SK-MEL-5 (cell line): ENCODE results near the gene CLCA1. TPM values are rescaled to one million over a fixed set of nuclear protein-coding genes. Genes with fewer than 3 reads are reported as not detected.
"Not testable (repeated sequence)": the region's sequence is repeated elsewhere in the genome, so short reads cannot be mapped to it uniquely, and the experiment has no call there.

Experiments used
- DNase-seq: peaks from one replicate; pipeline ENCODE4 v3.0.0-alpha.2; 2016; ENCODE audit warnings: low read depth, low spot score
- in situ Hi-C: cut with HindIII; loops from 2 replicates; pipeline ENCODE4 v1.10.0; 2016; ENCODE audit warnings: low sequenced_read_pairs, high pct_unique_total_duplicates, low pct_unique_long_range_greater_than_20kb
- total RNA-seq: library from RNA; depleted of rRNA; stranded (reverse); fragments of >200 nt; shearing (Covaris generic); gene quantifications from 2 replicates; pipeline ENCODE4 v1.2.3, GENCODE V29; 2014

Gene CLCA1
- total RNA-seq, 1 experiment from 2014 or later, result not detected

GRCh38 chr1:86489242-86489878, 20.6 kb downstream of the CLCA1 start:
- in situ Hi-C loops, result no loop called here
- no peak for DNase-seq

GRCh38 chr1:86491171-86491950, 22.6 kb downstream of the CLCA1 start:
- DNase-seq, result no peak
- in situ Hi-C loops, result no loop called here

- DNase-seq, result no peak
- in situ Hi-C loops, result no loop called here
Observed at GRCh38 chr1:86498281-86498680, 29.6 kb downstream of the CLCA1 start.

- DNase-seq, result peak; percentile 58
- in situ Hi-C loops, result no loop called here
Observed at GRCh38 chr1:86499987-86500593, 31.4 kb downstream of the CLCA1 start.

- in situ Hi-C loops, result no loop called here
Observed at GRCh38 chr1:86500714-86501113, 32.0 kb downstream of the CLCA1 start.

GRCh38 chr1:86502125-86502646, 33.5 kb downstream of the CLCA1 start:
- in situ Hi-C loops, result not testable (repeated sequence)
- peak; percentile 58 for DNase-seq

More at GRCh38 chr1:86500714-86501113, 32.0 kb downstream of the CLCA1 start:
- no peak for DNase-seq

GRCh38 chr1:86502721-86503405, 34.1 kb downstream of the CLCA1 start:
- in situ Hi-C loops, result no loop called here
- no peak for DNase-seq

- in situ Hi-C loops, result no loop called here
- no peak for DNase-seq
Observed at GRCh38 chr1:86503406-86504136, 34.8 kb downstream of the CLCA1 start.

GRCh38 chr1:86504137-86504479, 35.4 kb downstream of the CLCA1 start:
- no peak for DNase-seq
- in situ Hi-C loops, result no loop called here

- no peak for DNase-seq
- in situ Hi-C loops, result no loop called here
Observed at GRCh38 chr1:86504895-86505563, 36.3 kb downstream of the CLCA1 start.

- no peak for DNase-seq
- in situ Hi-C loops, result no loop called here
Observed at GRCh38 chr1:86505564-86505902, 36.8 kb downstream of the CLCA1 start.

GRCh38 chr1:86507935-86508582, 39.3 kb downstream of the CLCA1 start:
- in situ Hi-C loops, result no loop called here
- peak; percentile 40 for DNase-seq

GRCh38 chr1:86508583-86508969, 39.8 kb downstream of the CLCA1 start:
- in situ Hi-C loops, result no loop called here
- no peak for DNase-seq

- DNase-seq, result peak; percentile 70
- in situ Hi-C loops, result no loop called here
Observed at GRCh38 chr1:86515597-86515996, 46.9 kb downstream of the CLCA1 start.

- DNase-seq, result no peak
- in situ Hi-C loops, result no loop called here
Observed at GRCh38 chr1:86516335-86516734, 47.6 kb downstream of the CLCA1 start.

GRCh38 chr1:86517336-86517735, 48.6 kb downstream of the CLCA1 start:
- in situ Hi-C loops, result no loop called here
- no peak for DNase-seq
